Stimulated activated CD8-positive, alpha-beta memory T cell treated with anti-CD3 and anti-CD28 coated beads, Interleukin-15, amount 100 ng/mL, for 4 hours (primary cell): ENCODE results near the gene DAD1.

Experiments used
- DNase-seq, 2 donors: peaks; one replicate each; pipeline ENCODE4 v3.0.0-alpha.2; 2020; ENCODE audit warnings: low read depth in 2 of 2

The DAD1 gene

GRCh38 chr14:22536853-22537338 is 52.1 kb downstream of the DAD1 start:
- peak; percentile 61 to 89 for DNase-seq

DNA sequence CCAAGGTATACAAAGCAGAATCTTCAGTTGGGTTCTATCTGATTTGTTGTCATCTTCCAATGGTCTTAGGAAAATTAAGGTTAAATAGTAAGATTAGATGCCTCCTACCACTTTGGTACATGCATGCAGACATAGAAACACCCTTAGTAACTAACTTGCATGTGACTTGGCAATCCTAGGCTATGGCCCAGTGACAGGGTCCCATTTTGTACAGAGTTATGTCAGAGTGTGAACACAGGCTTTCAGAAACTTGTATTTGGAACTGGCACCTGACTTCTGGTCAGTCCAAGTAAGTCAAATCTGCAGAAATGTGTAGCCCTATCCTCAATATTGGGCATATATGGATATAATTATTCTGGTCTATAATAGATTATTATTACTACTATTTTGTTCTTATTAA is 53.1 kb downstream of the DAD1 start:
- DNase-seq = no peak

DNA sequence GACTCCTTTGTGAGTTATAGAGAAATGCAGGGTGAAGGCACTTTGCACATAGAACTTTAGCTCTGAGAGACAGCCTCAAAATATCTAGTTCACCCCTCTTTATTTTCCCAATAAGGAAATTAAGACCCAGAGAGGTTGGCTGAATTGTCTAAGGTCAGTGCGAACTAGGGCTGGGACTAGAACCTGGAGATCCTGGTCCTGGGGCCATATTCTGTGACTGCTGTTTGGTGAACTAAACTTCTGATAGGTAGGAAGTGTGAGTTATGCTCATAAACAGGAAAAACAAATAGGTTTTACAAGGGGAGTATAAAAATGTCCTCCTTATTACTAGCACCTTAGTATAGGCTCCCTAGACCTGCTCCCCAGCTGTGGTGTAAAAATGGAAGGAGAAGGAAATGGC is 53.9 kb downstream of the DAD1 start:
- no peak for DNase-seq

GRCh38 chr14:22534547-22534946 is 54.5 kb downstream of the DAD1 start:
- DNase-seq = no peak

DNA sequence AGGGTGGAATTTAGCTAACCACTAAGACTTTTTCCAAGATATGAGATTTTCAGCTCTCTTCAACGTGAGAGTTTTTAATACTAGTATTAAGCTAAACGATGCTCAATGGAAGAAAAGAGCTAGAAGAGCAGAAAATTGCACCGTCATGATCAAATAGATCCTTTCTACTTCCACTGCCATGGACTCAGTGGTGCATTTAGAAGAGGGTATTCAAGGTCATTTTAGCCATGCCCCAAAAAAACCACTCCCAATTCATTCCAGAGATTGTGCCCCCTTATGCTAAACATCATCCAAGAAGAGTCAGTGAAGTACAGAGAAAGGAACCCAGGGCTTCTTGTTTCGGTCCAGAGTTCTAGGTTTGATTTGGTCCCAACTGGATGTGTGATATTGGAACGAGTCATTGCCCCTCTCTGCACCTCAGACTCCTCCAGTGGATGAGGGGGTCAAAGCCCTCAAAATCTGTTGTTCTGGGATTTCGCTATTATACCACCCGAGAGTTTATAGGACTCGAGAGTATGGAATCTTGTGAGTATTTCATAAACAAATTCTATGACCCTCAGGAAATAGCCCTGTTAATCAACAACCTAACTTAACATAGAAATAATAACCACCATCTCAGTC is 55.2 kb downstream of the DAD1 start:
- no peak for DNase-seq

DNA sequence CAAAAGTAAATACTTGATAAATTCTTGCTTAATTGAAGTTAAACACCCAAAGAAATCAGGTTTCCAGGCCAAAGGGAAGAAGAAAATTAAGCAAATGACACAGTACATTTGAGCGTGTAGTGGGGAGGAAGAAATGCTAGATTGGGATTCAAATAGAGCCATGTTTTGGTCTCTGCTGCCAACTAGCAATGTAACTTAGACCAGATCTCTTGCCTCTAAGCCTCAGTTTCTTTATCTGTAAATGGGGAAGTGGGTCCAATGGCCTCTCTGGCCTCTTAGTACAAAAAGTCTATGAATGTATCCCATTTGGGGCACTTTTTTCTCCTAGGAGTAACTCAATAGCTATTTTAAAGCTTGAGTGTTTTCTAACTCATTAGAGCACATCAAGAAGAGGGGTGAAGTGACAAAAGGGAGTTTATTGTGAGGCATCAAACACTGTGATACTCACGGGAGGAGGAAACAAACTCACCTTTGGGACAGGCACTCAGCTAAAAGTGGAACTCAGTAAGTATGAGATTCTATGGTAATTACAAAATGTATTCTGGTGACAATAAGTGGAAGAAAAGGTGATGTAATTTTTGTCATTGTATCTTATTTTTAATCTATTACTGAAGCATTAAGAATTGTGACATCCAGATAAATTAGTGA is 55.8 kb downstream of the DAD1 start:
- DNase-seq = no peak

DNA sequence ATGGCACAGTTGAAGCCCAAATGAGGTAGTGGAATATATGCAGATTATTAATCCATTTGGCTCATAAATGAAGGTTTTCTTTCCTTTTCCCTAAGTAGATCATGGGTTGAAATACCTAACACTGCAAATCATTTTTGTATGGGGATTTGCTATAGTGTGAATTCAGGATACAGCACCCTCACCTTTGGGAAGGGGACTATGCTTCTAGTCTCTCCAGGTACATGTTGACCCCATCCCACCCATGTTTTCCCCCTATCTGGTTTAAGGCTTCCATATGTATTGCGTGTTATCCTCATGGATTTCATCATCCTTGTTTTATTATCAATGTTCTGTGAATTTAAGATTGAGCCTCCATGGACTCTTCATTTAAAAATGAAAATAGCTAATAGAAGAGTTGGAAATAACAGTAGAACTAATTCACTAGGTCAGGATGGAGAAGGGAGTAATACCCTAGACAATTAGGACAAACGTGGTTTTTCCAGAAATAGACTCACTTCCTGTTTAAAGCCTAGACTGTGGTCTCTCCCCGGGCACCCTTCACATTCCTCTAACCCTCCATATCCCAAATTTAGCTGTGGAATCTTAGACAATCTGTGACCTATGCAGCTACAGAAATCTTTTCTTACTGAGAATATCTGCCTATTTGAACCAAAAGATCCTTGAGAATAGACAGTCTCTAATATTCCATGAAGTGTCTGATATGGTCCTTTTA is 56.5 kb downstream of the DAD1 start:
- DNase-seq = no peak

DNA sequence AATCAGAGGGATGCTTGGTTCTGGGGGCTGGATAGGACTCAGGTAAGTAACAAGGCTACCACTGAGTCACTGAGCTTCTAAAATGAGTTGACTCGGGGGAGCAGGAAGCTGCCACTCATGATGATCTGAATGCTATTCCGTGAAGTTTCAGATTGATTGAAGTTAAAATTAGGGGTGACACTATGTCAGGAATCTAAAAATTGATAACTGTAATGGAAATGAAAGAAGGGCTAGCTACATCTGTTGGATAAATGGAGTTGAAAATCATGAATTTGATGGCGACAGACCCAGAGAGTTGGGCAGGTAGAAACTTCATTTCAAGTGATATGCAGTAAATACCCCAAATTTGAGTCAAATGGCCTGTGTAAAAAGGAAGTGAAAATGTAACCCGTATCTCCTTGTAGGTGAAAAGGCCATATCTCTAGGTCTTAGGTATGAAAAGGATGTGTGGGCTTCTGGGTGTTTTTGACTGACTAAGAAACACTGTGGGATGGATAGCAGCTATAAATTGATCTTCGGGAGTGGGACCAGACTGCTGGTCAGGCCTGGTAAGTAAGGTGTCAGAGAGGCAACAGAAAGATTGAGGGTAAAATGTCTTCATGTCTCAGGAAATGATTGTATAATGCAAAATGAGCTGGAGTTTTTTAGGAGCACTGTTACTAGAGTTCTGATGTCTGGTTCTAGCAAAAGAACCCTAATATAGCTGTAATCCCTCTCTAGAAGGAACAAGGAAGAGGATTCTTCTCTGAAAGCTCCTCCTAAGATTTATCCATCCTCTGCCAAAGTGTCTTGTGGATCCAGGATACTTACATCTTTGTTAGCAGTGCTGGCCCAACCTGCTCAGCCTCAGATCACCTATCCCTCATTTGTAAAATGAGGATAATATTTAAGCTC is 57.3 kb downstream of the DAD1 start:
- DNase-seq = no peak

DNA sequence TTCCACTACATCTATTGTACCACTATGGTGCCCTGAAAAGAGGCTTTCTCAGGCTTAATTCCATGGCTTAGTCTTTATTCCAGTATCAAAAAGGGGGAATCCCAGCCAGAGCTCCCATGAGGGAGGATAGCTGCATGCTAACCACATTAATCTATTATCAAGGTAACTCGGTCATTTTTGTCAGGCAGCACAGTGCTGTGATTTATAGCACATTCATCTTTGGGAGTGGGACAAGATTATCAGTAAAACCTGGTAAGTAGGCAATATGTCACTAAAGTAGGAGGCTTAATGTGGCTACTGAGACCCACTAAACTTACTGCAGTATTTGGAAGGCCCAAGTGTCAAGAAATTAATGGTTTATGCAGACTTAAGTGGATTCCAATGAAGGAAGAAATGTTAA is 58.9 kb downstream of the DAD1 start:
- DNase-seq = no peak

- DNase-seq = no peak
Observed at GRCh38 chr14:22526744-22527143, 62.3 kb downstream of the DAD1 start.

DNA sequence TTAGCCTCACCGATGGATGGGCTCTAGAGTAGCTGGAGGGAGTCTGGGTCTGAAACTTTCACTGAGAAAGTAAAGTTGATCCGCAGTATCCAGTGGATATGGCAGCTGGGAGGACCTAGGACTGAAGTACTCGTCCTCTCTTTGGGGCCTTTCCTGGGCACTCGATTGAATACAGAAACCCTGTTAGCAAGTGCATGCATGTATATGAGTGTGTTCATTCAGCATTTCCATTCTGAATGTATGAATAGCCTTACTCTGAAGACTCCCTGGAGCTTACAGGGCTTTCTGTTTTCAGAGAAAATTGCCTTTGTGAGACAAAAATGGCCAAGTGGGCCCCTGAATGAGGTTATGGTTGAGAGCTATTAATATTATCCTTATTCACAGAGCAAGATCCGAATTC is 62.8 kb downstream of the DAD1 start:
- DNase-seq = no peak

GRCh38 chr14:22524784-22525161 is 64.3 kb downstream of the DAD1 start:
- DNase-seq = no peak

- DNase-seq = no peak
Observed at GRCh38 chr14:22524115-22524783, 64.8 kb downstream of the DAD1 start.

GRCh38 chr14:22523283-22523682 is 65.7 kb downstream of the DAD1 start:
- DNase-seq = no peak

GRCh38 chr14:22522466-22522957 is 66.5 kb downstream of the DAD1 start:
- no peak for DNase-seq

GRCh38 chr14:22521449-22522239 is 67.4 kb downstream of the DAD1 start:
- no peak for DNase-seq

DNA sequence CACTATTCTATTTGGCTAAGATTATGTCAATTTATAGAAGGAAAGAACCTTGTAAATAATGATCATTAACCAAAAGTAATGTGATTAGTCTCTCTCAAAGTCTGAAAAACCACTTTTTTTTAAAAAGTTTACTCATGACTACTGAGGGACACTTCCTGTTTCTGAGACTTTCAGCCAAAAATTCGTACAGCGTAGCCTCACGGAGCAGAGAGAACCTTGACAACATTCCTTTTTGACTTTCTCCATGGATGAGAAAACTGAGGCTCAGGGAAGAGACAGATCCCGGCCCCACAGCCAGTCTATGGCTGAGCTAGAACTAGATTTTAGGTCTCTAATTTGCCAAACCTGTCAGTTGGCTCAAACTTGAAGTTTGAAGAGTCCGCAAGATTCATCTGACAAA is 68.2 kb downstream of the DAD1 start:
- no peak for DNase-seq

GRCh38 chr14:22519877-22520685 is 68.9 kb downstream of the DAD1 start:
- DNase-seq = no peak

- no peak for DNase-seq
Observed at GRCh38 chr14:22518073-22518472, 71.0 kb downstream of the DAD1 start.
